ENCODE measurements around the gene CAMSAP2. TPM values are rescaled to one million over a fixed set of nuclear protein-coding genes. Genes with fewer than 3 reads are reported as not detected.

The CAMSAP2 gene
- total RNA-seq, 1 donor from 2014 or later: 43.9 TPM

DNA sequence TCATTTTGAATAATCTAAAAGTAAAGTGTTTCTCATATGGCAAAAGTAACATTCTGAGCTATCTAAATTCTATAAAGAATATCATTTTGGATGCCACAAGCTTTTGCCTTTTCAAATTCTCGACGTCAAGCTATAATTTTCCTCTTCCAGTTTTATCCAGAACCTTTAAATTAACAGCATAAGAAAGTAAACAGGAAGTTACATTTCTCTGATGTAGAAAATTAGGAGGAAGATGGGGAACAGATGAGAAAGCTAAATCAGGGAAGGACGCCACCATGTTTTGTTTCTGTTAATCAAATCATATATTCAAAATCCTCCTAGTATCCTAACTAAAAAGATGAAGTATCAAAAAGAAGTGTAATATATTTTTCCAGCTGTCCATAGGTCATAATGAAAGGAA, 8.8 kb upstream of the CAMSAP2 start:
- H4K20me1 ChIP-seq (ENCODE audit: low read depth): no peaks in the 10 kb centered on the region
- H3K27me3 ChIP-seq: no peaks in the 10 kb centered on the region
- no peak for DNase-seq (ENCODE audit: low spot score)
- Mint-ChIP-seq H3K36me3 (no peaks in the 10 kb centered on the region), H3K4me3 (no peak overlapping the region), H3K27ac (no peak overlapping the region), H3K27me3 (ENCODE audit: insufficient read depth, low read depth) (no peaks in the 10 kb centered on the region), H3K4me1 (no peaks in the 10 kb centered on the region), H3K9me3 (no peaks in the 10 kb centered on the region)
- H3K4me3 ChIP-seq: no peak overlapping the region
- H3K79me2 ChIP-seq (ENCODE audit: low read depth): no peaks in the 10 kb centered on the region
- H3K27ac ChIP-seq: no peak overlapping the region
- TF ChIP-seq EZH2phosphoT487 (IDR thresholded peaks at IDR 0.05) (no peak), CTCF (IDR thresholded peaks at IDR 0.05) (no peak), EZH2 (IDR thresholded peaks at IDR 0.05) (no peak)
- no peaks in the 10 kb centered on the region for H3K9me3 ChIP-seq (ENCODE audit: low read depth)
- H3K9ac ChIP-seq: no peak overlapping the region
- peaks cover 2% of the 10 kb centered on the region for H3K4me1 ChIP-seq
- peaks cover 2% of the 10 kb centered on the region for H3F3A ChIP-seq (ENCODE audit: low read depth)
- H2AFZ ChIP-seq (replicated peaks): no peak overlapping the region
- H3K36me3 ChIP-seq: no peaks in the 10 kb centered on the region
- no peak overlapping the region for H3K4me2 ChIP-seq

DNA sequence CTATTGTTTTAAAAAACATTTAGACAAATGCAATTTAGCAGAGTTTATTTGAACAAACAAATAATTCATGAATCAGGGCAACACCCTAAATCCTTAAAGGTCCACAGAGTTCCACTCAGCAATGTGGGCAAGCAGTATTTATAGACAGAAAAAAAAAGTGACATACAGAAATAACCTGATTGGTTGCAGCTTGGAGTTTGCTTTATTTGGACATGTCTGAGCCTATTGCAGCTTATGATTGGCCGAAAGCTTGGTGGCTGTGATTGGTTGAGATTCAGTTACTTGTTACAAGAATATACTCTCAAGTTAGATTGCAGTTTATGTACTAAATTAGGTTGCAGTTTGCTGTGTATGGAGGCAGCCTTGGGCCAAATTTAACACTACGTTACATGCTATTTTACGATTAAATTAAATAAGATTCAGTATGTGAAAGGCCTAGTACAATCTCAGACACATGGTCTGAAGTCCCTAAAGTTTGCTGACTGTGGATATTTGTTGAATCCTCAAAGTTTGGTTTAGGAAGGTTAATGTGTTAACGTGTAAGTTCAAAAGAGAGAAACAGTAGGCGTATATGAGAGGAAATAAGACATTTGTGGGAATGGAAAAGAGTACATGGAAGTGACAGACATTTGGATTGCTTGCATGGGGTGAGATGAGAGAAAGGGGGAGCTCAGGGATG, 6.9 kb upstream of the CAMSAP2 start:
- H3K4me2 ChIP-seq: no peak overlapping the region
- no peaks in the 10 kb centered on the region for H3K9me3 Mint-ChIP-seq
- H3K27ac Mint-ChIP-seq: no peak overlapping the region

GRCh38 chr1:200732438-200732837, 6.3 kb upstream of the CAMSAP2 start:
- Histone ChIP-seq H3K36me3 (no peaks in the 10 kb centered on the region), H3K27me3 (peaks cover 3% of the 10 kb centered on the region), H3K9ac (no peak overlapping the region), H3K4me2 (no peak overlapping the region), H4K20me1 (ENCODE audit: low read depth) (no peaks in the 10 kb centered on the region), H3K79me2 (ENCODE audit: low read depth) (no peaks in the 10 kb centered on the region), H3F3A (ENCODE audit: low read depth) (peaks cover 11% of the 10 kb centered on the region), H3K9me3 (ENCODE audit: low read depth) (no peaks in the 10 kb centered on the region), H2AFZ (replicated peaks) (peak overlapping the region; percentile 2), H3K4me1 (peaks cover 10% of the 10 kb centered on the region), H3K27ac (no peak overlapping the region), H3K4me3 (no peak overlapping the region)
- no peaks in the 10 kb centered on the region for H3K4me1 Mint-ChIP-seq
- no peaks in the 10 kb centered on the region for H3K27me3 Mint-ChIP-seq (ENCODE audit: insufficient read depth, low read depth)
- H3K36me3 Mint-ChIP-seq: no peaks in the 10 kb centered on the region
- no peak for DNase-seq (ENCODE audit: low spot score)
- no peak overlapping the region for H3K4me3 Mint-ChIP-seq
- H3K9me3 Mint-ChIP-seq: no peaks in the 10 kb centered on the region
- no peak overlapping the region for H3K27ac Mint-ChIP-seq
- TF ChIP-seq EZH2 (IDR thresholded peaks at IDR 0.05) (no peak), CTCF (IDR thresholded peaks at IDR 0.05) (no peak), EZH2phosphoT487 (IDR thresholded peaks at IDR 0.05) (no peak)

More for the DNA sequence above, 6.9 kb upstream of the CAMSAP2 start:
- Histone ChIP-seq H3K27me3 (no peaks in the 10 kb centered on the region), H3K9ac (no peak overlapping the region), H4K20me1 (ENCODE audit: low read depth) (no peaks in the 10 kb centered on the region), H3K9me3 (ENCODE audit: low read depth) (no peaks in the 10 kb centered on the region), H3K27ac (no peak overlapping the region), H3K4me3 (no peak overlapping the region), H3K79me2 (ENCODE audit: low read depth) (no peaks in the 10 kb centered on the region), H3K4me1 (peaks cover 10% of the 10 kb centered on the region), H3F3A (ENCODE audit: low read depth) (peaks cover 11% of the 10 kb centered on the region), H2AFZ (replicated peaks) (peak overlapping the region; percentile 2), H3K36me3 (no peaks in the 10 kb centered on the region)
- Mint-ChIP-seq H3K27me3 (ENCODE audit: insufficient read depth, low read depth) (no peaks in the 10 kb centered on the region), H3K4me1 (no peaks in the 10 kb centered on the region), H3K4me3 (no peak overlapping the region), H3K36me3 (no peaks in the 10 kb centered on the region)
- DNase-seq (ENCODE audit: low spot score): no peak
- no peak for TF ChIP-seq EZH2phosphoT487 (IDR thresholded peaks at IDR 0.05)
- TF ChIP-seq CTCF (IDR thresholded peaks at IDR 0.05): no peak
- no peak for TF ChIP-seq EZH2 (IDR thresholded peaks at IDR 0.05)

Measured in neural progenitor cell (in vitro differentiated cells).